G401 (cell line): ENCODE data around the gene OSBP2. TPM values are rescaled to one million over a fixed set of nuclear protein-coding genes. Genes with fewer than 3 reads are reported as not detected.

Source experiments
- DNase-seq: peaks from one replicate; pipeline ENCODE4 v3.0.0-alpha.2; 2015; ENCODE audit warnings: low spot score
- in situ Hi-C: cut with HindIII; loops from 2 replicates; pipeline ENCODE4 v1.10.0; 2016; ENCODE audit warnings: low sequenced_read_pairs, mixed read lengths
- total RNA-seq: library from RNA; depleted of rRNA; stranded (reverse); fragments of >200 nt; shearing (Covaris generic); gene quantifications from 2 replicates; pipeline ENCODE4 v1.2.3, GENCODE V29; 2014

The OSBP2 gene
- total RNA-seq, 1 experiment from 2014 or later: 4.4 TPM

DNA sequence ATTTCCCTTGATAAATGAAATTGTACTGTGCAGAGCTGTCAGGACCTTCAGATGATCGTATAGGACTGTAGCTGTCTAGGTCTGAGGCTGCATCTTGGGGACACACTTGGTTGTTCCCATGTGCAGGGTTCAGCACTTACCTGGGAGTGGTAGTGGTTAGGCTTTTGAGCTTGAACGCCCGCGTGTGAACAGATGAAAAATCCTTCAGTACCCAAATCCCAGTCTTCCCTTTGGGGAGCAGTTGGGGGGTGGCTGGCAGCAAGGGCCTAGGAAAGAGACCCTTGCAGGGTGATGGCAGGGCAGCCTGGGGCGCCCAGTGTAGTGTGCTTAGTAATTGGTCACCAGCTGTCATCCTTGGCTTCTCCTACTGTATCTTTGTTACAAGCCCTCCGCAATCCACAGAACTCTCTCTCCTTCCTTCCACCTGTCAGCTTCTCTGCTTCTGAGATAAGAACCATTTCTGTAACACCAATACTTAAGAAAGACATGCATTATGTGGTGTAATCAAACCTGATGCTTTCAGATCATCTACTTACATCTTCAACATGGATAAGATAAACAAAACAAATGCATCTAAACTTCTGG lies 209.3 kb downstream of the OSBP2 start:
- DNase-seq: peak; percentile 57
- in situ Hi-C loops: no loop called here

- in situ Hi-C loops: no loop called here
- DNase-seq: no peak
Measured at GRCh38 chr22:30905696-30906341, 211.1 kb downstream of the OSBP2 start.

DNA sequence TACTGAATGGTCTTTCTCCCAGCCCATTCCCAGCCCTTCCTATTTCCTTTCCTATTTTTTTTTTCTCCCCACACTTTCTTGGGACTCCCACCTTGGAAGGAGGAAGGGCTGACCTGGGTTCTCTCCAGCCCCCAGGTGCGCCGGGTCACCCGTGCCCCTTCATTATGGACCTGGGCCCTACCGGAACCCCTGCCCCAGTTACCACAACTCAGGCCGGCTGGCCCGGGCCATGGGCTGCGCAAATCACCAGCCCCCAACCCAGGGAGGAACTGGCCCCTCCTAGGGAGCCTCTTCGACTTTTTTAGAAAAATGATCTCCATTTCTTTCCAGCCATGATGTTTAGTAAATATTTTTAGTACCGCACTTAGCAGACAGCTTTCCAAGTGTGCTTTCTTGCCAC lies 211.7 kb downstream of the OSBP2 start:
- DNase-seq: no peak
- in situ Hi-C loops: no loop called here

- in situ Hi-C loops: no loop called here
- no peak for DNase-seq
Measured at GRCh38 chr22:30906946-30907345, 212.3 kb downstream of the OSBP2 start.

GRCh38 chr22:30908051-30908461 lies 213.4 kb downstream of the OSBP2 start:
- no peak for DNase-seq
- in situ Hi-C loops: no loop called here

- in situ Hi-C loops: no loop called here
- no peak for DNase-seq
Measured at GRCh38 chr22:30909306-30909705, 214.6 kb downstream of the OSBP2 start.

- in situ Hi-C loops: no loop called here
- DNase-seq: no peak
Measured at GRCh38 chr22:30910358-30910757, 215.7 kb downstream of the OSBP2 start.

- no peak for DNase-seq
- in situ Hi-C loops: no loop called here
Measured at GRCh38 chr22:30918761-30919160, 224.1 kb downstream of the OSBP2 start.

GRCh38 chr22:30919973-30920372 lies 225.3 kb downstream of the OSBP2 start:
- in situ Hi-C loops: no loop called here
- no peak for DNase-seq

DNA sequence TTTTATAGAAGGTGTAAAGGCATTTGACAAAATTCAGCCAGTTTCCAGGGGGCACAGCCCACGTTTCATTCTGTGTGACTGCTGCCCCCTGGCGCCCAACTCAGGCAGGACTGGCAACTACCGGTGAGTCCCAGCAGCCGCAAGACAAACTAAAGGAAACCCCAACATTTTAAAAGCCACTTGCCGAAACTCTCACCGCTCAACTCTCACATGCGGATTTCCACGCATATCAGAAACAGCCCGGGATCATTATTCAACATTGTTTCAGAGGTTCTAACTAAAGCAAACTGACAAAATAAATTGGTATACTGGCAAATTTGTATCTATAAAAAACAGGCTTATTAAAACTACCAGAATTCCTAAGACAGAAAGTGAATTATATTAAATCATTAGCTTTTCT lies 225.7 kb downstream of the OSBP2 start:
- in situ Hi-C loops: no loop called here
- peak; percentile 83 for DNase-seq

GRCh38 chr22:30921108-30921507 lies 226.4 kb downstream of the OSBP2 start:
- peak; percentile 9 for DNase-seq
- in situ Hi-C loops: no loop called here

DNA sequence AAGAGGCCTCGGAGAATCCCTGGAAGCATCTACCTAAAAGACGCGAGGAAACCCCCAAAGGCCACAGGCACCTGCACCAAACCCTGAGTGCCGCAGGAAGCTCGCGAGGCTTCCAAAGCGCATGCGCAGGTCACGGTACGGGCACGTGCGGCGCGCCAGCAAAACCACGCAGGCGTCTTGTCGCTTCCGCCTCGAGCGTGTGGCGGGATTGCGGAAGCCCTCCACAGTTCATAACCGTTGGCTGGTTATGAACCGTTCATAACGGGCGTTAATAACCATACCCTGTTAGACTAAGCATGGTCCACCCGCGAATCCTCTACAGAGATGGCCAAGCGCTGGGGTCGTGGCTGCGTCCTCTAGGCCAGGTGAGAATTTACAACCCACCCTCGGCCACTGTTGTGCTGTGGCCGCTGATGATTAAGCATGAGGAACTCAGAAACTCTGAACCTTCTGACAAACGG lies 227.5 kb downstream of the OSBP2 start:
- DNase-seq: peak; percentile 62
- in situ Hi-C loops: no loop called here

GRCh38 chr22:30923168-30923900 lies 228.7 kb downstream of the OSBP2 start:
- in situ Hi-C loops: no loop called here
- no peak for DNase-seq

- DNase-seq: no peak
- in situ Hi-C loops: no loop called here
Measured at GRCh38 chr22:30925667-30926066, 231.0 kb downstream of the OSBP2 start.

DNA sequence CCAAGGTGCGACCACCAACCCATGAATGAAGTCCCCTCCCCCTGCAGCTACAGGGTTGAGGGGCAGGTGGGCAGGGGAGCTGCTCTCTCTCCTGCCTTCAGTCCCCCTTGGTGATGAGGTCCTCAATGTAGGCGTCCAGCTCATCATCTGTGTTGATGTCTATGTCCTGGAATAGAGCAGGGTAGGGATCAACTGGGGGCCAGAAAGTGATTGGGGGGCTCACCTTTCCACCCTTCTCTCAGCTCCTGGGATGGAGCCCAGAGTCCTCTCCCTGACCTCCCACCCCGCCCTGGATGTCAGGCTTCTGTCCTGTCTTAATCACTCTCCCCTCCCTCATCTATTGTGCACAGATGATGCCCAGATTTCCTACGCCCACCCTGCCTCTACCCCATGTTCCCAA lies 232.0 kb downstream of the OSBP2 start:
- in situ Hi-C loops: no loop called here
- DNase-seq: no peak

DNA sequence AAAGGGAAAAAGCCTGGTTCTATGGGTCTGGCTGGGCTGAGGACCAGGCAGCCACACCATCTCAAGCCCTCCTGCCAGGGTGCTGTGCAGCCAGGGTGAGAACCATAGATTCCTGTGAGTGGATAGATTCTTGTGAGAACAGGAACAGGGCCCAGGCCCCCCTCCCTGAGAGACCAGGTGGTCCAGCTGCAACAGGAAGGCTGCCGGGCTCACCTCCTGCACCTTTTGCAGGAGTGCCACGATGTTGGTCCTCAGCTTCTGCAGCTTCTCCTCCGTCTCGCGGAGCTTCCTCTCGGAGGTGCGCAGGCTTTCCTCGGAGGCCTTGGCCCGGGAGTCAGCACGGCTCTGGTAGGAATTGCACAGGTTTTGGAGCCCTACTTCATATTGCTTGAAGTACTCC lies 233.1 kb downstream of the OSBP2 start:
- in situ Hi-C loops: no loop called here
- DNase-seq: no peak

DNA sequence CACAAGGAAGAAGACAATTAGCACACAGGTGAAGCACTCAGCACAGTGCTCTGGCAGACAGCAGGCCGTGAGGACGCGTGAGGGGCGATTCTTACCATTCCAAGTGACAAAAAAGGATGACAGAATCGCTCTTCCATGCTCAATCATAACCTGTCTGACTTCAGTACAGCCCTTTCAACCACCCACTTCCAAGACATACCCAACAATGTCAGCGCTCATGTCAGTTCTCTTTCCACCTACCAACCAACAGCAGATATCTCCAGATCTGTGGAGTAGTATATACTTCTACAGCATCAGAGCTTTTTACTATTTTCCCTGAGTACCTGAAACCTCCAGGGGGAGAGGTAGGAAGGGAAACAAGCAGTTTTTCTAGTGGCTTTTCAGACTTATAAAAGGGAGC lies 233.7 kb downstream of the OSBP2 start:
- in situ Hi-C loops: no loop called here
- DNase-seq: no peak

GRCh38 chr22:30930228-30930627 lies 235.6 kb downstream of the OSBP2 start:
- DNase-seq: no peak
- in situ Hi-C loops: no loop called here

GRCh38 chr22:30931541-30932300 lies 237.0 kb downstream of the OSBP2 start:
- no peak for DNase-seq
- in situ Hi-C loops: no loop called here

DNA sequence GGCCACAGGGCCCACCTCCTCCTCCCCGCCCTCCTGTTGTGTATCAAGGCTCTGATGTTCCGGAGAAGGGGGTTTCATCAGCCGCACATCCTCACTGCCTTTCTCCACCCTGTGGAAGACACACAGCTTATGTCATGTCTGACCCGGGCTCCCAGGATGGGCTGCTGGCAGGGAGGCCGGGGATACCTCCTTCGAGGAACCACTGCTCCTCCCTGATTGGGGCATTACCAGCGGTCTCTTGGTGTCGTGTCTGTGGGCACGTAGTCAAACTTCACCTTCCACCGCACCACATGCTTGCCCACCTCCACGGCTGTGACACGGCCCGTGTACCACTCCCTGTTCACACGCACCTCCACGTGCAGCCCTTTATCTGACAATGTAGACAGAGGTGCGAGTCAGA lies 238.0 kb downstream of the OSBP2 start:
- DNase-seq: no peak

More for the DNA sequence above, 238.0 kb downstream of the OSBP2 start:
- in situ Hi-C loops: no loop called here
